ENCODE results near the gene KCTD20.

DNA sequence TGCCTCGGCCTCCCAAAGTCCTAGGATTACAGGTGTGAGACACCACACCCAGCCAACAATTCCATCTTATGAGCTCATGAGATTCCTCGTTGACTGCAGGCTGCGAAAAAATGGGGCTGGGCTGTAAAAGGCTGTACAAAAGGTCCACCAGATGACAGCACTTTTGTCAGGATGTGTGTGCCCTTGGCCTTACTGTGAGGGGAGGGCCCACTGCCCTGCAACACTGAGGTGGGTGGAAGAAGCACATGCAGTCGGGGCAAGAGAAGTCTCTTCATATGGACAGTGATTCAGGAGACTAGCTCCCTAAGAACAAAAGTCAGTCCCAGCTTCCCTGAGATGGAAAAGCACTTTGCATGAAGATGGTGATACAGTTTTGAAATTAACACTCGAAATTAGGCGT is 50.5 kb downstream of the KCTD20 start:
- no peak for TF ChIP-seq POLR2A (IDR thresholded peaks at IDR 0.05; ENCODE audit: low read length)
- TF ChIP-seq GATA1 (IDR thresholded peaks at IDR 0.05; ENCODE audit: low read depth, low read length): no peak
